ENCODE data around the gene MYMX. TPM values are rescaled to one million over a fixed set of nuclear protein-coding genes. Genes with fewer than 3 reads are reported as not detected.
A peak's percentile ranks its signal among the peaks of the same experiment; 100 is the strongest.

The MYMX gene
- total and polyA plus RNA-seq, 2 of the 13 experiments (the other 11 are each of a cell fraction or from before 2014, with no cell fraction given), result not detected

DNA sequence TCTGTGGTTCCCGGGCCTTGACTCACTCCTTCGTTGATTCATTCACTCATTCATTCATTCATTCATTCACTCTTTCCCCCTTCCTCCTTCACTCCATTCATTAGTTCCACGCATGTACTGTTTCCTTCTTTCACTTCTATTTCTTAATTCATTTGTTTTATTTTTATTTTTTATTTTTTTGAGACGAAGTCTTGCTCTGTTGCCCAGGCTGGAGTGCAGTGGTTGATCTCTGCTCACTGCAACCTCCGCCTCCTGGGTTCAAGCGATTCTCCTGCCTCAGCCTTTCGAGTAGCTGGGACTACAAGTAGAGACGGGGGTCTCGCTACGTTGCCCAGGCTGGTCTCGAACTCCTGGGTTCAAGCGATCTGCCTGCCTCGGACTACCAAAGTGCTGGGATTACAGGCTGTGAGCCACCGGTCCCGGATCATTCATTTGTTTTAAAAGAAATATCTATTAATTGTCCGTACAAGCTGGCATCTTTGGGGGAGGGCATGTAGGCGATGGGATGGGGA is 49.1 kb downstream of the MYMX start:
- POLR2A ChIA-PET, result no interaction called here
- DNase-seq (ENCODE audit: low spot score) (no peak), ATAC-seq (no peak), FAIRE-seq (no peak)
- H3K4me2 ChIP-seq (ENCODE audit: low read depth, low read length), result peak overlapping the region; percentile 56
- H3K9ac ChIP-seq (ENCODE audit: insufficient read depth, low read depth, low read length), result no peak overlapping the region
- WGBS (ENCODE audit: low lambda C conversion rate), result 69% methylated on average over 17 of the region's 17 CpGs
- H3K4me3 ChIP-seq (replicated peaks in 1 of 3; ENCODE audit: insufficient read depth in 1 of 3, low read depth in 2 of 3, low read length in 3 of 3), result peak overlapping the region in 1 of 3 experiments; percentile 95; a peak in 1 of 6 replicates
- no peak overlapping the region for H3K27ac ChIP-seq (ENCODE audit: extremely low read length, insufficient read depth, low read length)
- peaks cover 0 to 13% of the 10 kb centered on the region in 2 experiments; a peak in 3 of 5 replicates for H3K36me3 ChIP-seq (replicated peaks in 1 of 2; ENCODE audit: control insufficient read depth in 1 of 2, insufficient read depth in 2 of 2, low read length in 2 of 2)
- H2AFZ ChIP-seq (ENCODE audit: low read length), result no peak overlapping the region
- no peaks in the 10 kb centered on the region for H4K20me1 ChIP-seq (ENCODE audit: insufficient read depth, low read length)
- peaks cover 41% of the 10 kb centered on the region for H3K4me1 ChIP-seq (ENCODE audit: insufficient read depth, low read length)
- intact Hi-C loops (cut with micrococcal nuclease; ENCODE audit: unreplicated experiment), result no loop called here
- peaks cover 18% of the 10 kb centered on the region for H3K79me2 ChIP-seq (ENCODE audit: insufficient read depth, low read length)
- CTCF ChIA-PET (ENCODE audit: low intra/inter-chr PET ratio, low total read pairs), result interaction anchor here (1.4 kb wide), 1 partner anchor 71 kb away, joined by 3 read pairs; no protein-coding TSS in a partner anchor
- peaks cover 5 to 21% of the 10 kb centered on the region in 2 experiments; a peak in 4 of 5 replicates for H3K27me3 ChIP-seq (ENCODE audit: control insufficient read depth in 1 of 2, insufficient read depth in 2 of 2, low read length in 2 of 2)
- BruUV-seq (replicated peaks), result no TSS peak
- no peaks in the 10 kb centered on the region for H3K9me3 ChIP-seq (ENCODE audit: low read length)
- in situ Hi-C loops (cut with HindIII; ENCODE audit: extremely low pct_ligation_motif_present, low pct_unique_long_range_greater_than_20kb), result loop anchor here (5.0 kb wide), 1 partner anchor 47 kb away; the partner anchor contains the start of gene AARS2
- TF ChIP-seq NFIC (IDR thresholded peaks at IDR 0.05; ENCODE audit: low read length), result no peak
- TF ChIP-seq, protein P1, sequence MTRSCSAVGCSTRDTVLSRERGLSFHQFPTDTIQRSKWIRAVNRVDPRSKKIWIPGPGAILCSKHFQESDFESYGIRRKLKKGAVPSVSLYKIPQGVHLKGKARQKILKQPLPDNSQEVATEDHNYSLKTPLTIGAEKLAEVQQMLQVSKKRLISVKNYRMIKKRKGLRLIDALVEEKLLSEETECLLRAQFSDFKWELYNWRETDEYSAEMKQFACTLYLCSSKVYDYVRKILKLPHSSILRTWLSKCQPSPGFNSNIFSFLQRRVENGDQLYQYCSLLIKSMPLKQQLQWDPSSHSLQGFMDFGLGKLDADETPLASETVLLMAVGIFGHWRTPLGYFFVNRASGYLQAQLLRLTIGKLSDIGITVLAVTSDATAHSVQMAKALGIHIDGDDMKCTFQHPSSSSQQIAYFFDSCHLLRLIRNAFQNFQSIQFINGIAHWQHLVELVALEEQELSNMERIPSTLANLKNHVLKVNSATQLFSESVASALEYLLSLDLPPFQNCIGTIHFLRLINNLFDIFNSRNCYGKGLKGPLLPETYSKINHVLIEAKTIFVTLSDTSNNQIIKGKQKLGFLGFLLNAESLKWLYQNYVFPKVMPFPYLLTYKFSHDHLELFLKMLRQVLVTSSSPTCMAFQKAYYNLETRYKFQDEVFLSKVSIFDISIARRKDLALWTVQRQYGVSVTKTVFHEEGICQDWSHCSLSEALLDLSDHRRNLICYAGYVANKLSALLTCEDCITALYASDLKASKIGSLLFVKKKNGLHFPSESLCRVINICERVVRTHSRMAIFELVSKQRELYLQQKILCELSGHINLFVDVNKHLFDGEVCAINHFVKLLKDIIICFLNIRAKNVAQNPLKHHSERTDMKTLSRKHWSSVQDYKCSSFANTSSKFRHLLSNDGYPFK (CRISPR knock-in tag; IDR thresholded peaks at IDR 0.05; ENCODE audit: borderline replicate concordance), result no peak
- TF ChIP-seq, protein P2, sequence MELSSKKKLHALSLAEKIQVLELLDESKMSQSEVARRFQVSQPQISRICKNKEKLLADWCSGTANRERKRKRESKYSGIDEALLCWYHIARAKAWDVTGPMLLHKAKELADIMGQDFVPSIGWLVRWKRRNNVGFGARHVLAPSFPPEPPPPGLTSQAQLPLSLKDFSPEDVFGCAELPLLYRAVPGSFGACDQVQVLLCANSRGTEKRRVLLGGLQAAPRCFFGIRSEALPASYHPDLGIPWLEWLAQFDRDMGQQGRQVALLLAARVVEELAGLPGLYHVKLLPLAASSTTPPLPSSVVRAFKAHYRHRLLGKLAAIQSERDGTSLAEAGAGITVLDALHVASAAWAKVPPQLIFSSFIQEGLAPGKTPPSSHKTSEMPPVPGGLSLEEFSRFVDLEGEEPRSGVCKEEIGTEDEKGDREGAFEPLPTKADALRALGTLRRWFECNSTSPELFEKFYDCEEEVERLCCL (CRISPR knock-in tag; IDR thresholded peaks at IDR 0.05; ENCODE audit: borderline replicate concordance), result peak; percentile 68; the same call in 1 of the 2 replicates
- no peak for TF ChIP-seq PAX8 (CRISPR knock-in tag; IDR thresholded peaks at IDR 0.05; ENCODE audit: borderline replicate concordance)
- TF ChIP-seq ZNF790 (CRISPR knock-in tag; IDR thresholded peaks at IDR 0.05; ENCODE audit: borderline replicate concordance), result no peak
- TF ChIP-seq LCORL (IDR thresholded peaks at IDR 0.05), result no peak
- TF ChIP-seq LCORL (CRISPR knock-in tag; IDR thresholded peaks at IDR 0.05), result no peak
- peak; percentile 97 for TF ChIP-seq ZNF24 (IDR thresholded peaks at IDR 0.05)
- TF ChIP-seq TGIF2 (CRISPR knock-in tag; IDR thresholded peaks at IDR 0.05), result no peak
- no peak for TF ChIP-seq NR2F1 (CRISPR knock-in tag; IDR thresholded peaks at IDR 0.05)
- TF ChIP-seq ZNF121 (CRISPR knock-in tag; IDR thresholded peaks at IDR 0.05), result 0 out of 2 replicates have a peak, but pooled peaks have one; percentile 23
- TF ChIP-seq ZNF354B (CRISPR knock-in tag; IDR thresholded peaks at IDR 0.05), result no peak
- TF ChIP-seq ZNF564 (CRISPR knock-in tag; IDR thresholded peaks at IDR 0.05), result peak; percentile 2; the same call in 1 of the 2 replicates
- TF ChIP-seq AHR (CRISPR knock-in tag; IDR thresholded peaks at IDR 0.05), result no peak
- no peak for TF ChIP-seq TSC22D2 (CRISPR knock-in tag; IDR thresholded peaks at IDR 0.05; ENCODE audit: borderline replicate concordance)
- no peak for TF ChIP-seq EED (CRISPR knock-in tag; IDR thresholded peaks at IDR 0.05)
- TF ChIP-seq CCDC6 (CRISPR knock-in tag; IDR thresholded peaks at IDR 0.05), result 0 out of 2 replicates have a peak, but pooled peaks have one; percentile 34
- TF ChIP-seq ZNF850 (CRISPR knock-in tag; conservative IDR thresholded peaks at IDR 0.05), result 0 out of 2 replicates have a peak, but pooled peaks have one; percentile 9
- TF ChIP-seq, protein P3, sequence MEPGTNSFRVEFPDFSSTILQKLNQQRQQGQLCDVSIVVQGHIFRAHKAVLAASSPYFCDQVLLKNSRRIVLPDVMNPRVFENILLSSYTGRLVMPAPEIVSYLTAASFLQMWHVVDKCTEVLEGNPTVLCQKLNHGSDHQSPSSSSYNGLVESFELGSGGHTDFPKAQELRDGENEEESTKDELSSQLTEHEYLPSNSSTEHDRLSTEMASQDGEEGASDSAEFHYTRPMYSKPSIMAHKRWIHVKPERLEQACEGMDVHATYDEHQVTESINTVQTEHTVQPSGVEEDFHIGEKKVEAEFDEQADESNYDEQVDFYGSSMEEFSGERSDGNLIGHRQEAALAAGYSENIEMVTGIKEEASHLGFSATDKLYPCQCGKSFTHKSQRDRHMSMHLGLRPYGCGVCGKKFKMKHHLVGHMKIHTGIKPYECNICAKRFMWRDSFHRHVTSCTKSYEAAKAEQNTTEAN (CRISPR knock-in tag; conservative IDR thresholded peaks at IDR 0.05), result no peak
- TF ChIP-seq NR2C2 (CRISPR knock-in tag; IDR thresholded peaks at IDR 0.05; ENCODE audit: borderline replicate concordance), result no peak
- TF ChIP-seq ZNF549 (CRISPR knock-in tag; IDR thresholded peaks at IDR 0.05), result no peak
